ENCODE results near the gene RSBN1.

- TF ChIP-seq POLR2A (IDR thresholded peaks at IDR 0.05) (no peak), CTCF (IDR thresholded peaks at IDR 0.05) (no peak)
Observed at GRCh38 chr1:113745425-113745824, 66.9 kb downstream of the RSBN1 start.

Measured in lower leg skin (tissue), 3 donors.